GM10266 (cell line): ENCODE measurements around the gene POMP.
A peak's percentile ranks its signal among the peaks of the same experiment; 100 is the strongest.
"Not testable (repeated sequence)": the region's sequence is repeated elsewhere in the genome, so short reads cannot be mapped to it uniquely, and the experiment has no call there.

Source experiments
- DNase-seq: peaks from one replicate; pipeline ENCODE4 v3.0.0; 2012; ENCODE audit errors: extremely low spot score
- CTCF ChIP-seq: IDR thresholded peaks from 2 replicates; pipeline ENCODE4 v1.5.1; 2012; ENCODE audit warnings: mild to moderate bottlenecking, low read depth; ENCODE audit not compliant: control insufficient read depth, insufficient read depth; ENCODE audit errors: missing control alignments

The POMP gene

GRCh38 chr13:28679628-28680027, 20.7 kb downstream of the POMP start:
- no peak for DNase-seq
- TF ChIP-seq CTCF = peak; percentile 17

- DNase-seq = no peak
- TF ChIP-seq CTCF = no peak
Measured at GRCh38 chr13:28680541-28680940, 21.6 kb downstream of the POMP start.

GRCh38 chr13:28683169-28683568, 24.2 kb downstream of the POMP start:
- not testable (repeated sequence) for DNase-seq

GRCh38 chr13:28684257-28684656, 25.3 kb downstream of the POMP start:
- TF ChIP-seq CTCF = no peak
- DNase-seq = no peak

- no peak for TF ChIP-seq CTCF
- DNase-seq = no peak
Measured at GRCh38 chr13:28685114-28685513, 26.2 kb downstream of the POMP start.

GRCh38 chr13:28685892-28686291, 27.0 kb downstream of the POMP start:
- TF ChIP-seq CTCF = no peak
- DNase-seq = no peak

- DNase-seq = not testable (repeated sequence)
Measured at GRCh38 chr13:28693605-28694491, 34.9 kb downstream of the POMP start.

GRCh38 chr13:28697441-28697840, 38.5 kb downstream of the POMP start:
- no peak for TF ChIP-seq CTCF

More at GRCh38 chr13:28697441-28697840, 38.5 kb downstream of the POMP start:
- no peak for DNase-seq
